Panc1 (cell line): ENCODE data around the gene ATOH7. TPM values are rescaled to one million over a fixed set of nuclear protein-coding genes. Genes with fewer than 3 reads are reported as not detected.
"Not testable (repeated sequence)": the region's sequence is repeated elsewhere in the genome, so short reads cannot be mapped to it uniquely, and the experiment has no call there.

Source experiments
- ATAC-seq: fragments of 200-7000 bp; cut with Tn5 transposase; 2 replicates; pipeline ENCODE4 v1.9.1; 2020; ENCODE audit warnings: mild to moderate bottlenecking, moderate library complexity
- BruUV-seq: library from RNA; stranded (reverse); fragments of 400-500 nt; replicated peaks from 2 replicates; lab custom pipeline; 2021; lab: Mats Ljungman, UMichigan
- CTCF ChIA-PET: fragments of 300-600 bp; sonication (Branson Sonifier 250); formaldehyde crosslinking; loops from one replicate; lab custom pipeline; 2022; ENCODE audit warnings: antibody characterized with exemption; lab: Charles Lee
- POLR2A ChIA-PET: fragments of 300-600 bp; sonication (Branson Sonifier 250); formaldehyde crosslinking; loops from one replicate; lab custom pipeline; 2022; ENCODE audit warnings: antibody characterized with exemption; lab: Charles Lee
- DNase-seq: peaks from one replicate; pipeline ENCODE4 v3.0.0-alpha.2; 2010; ENCODE audit warnings: low read depth, low spot score
- H3K27ac ChIP-seq: 2 replicates; pipeline ENCODE4 v1.5.1; 2011; ENCODE audit warnings: mild to moderate bottlenecking, low read length, inconsistent platforms
- H3K27me3 ChIP-seq: fragments of 200-500 bp; sonication (Bioruptor generic); 2 replicates; pipeline ENCODE4 v1.6.0; 2014; ENCODE audit warnings: low read length, inconsistent platforms; ENCODE audit not compliant: control insufficient read depth, insufficient read depth
- H3K36me3 ChIP-seq: fragments of 200-500 bp; sonication (Bioruptor generic); 2 replicates; pipeline ENCODE4 v1.5.1; 2014; ENCODE audit warnings: inconsistent platforms, mild to moderate bottlenecking, low read length, moderate library complexity; ENCODE audit not compliant: control insufficient read depth, insufficient read depth
- H3K4me1 ChIP-seq: 2 replicates; pipeline ENCODE4 v1.5.1; 2011; ENCODE audit warnings: inconsistent platforms, mild to moderate bottlenecking, low read length, moderate library complexity; ENCODE audit not compliant: control insufficient read depth, insufficient read depth
- H3K4me3 ChIP-seq, 2 experiments: 2 replicates each; pipeline ENCODE4 v1.5.1; 2011 to 2012; ENCODE audit warnings: low read depth in 2 of 2, low read length in 2 of 2, mild to moderate bottlenecking in 2 of 2, inconsistent platforms in 1 of 2, moderate library complexity in 1 of 2
- H3K9me3 ChIP-seq: fragments of 200-500 bp; sonication (Bioruptor generic); 2 replicates; pipeline ENCODE4 v1.5.1; 2014; ENCODE audit warnings: low read depth, mild to moderate bottlenecking, inconsistent platforms, low read length, moderate library complexity; ENCODE audit not compliant: control insufficient read depth, insufficient read depth
- SIN3A ChIP-seq: IDR thresholded peaks from 2 replicates; pipeline ENCODE4 v1.6.1; 2012; ENCODE audit warnings: low read depth, mild to moderate bottlenecking, low read length, moderate library complexity, borderline replicate concordance; ENCODE audit not compliant: insufficient read depth
- TCF7L2 ChIP-seq: IDR thresholded peaks from 2 replicates; pipeline ENCODE4 v1.6.1; 2011; ENCODE audit warnings: mild to moderate bottlenecking, low read depth, low read length, inconsistent platforms
- in situ Hi-C: cut with HindIII; loops from 2 replicates; pipeline ENCODE4 v1.10.0; 2016; ENCODE audit warnings: low sequenced_read_pairs, low pct_unique_long_range_greater_than_20kb
- intact Hi-C: fragments of 100-400 bp; cut with micrococcal nuclease; formaldehyde crosslinking; loops from one replicate; pipeline ENCODE4 v1.10.0; 2022; ENCODE audit not compliant: unreplicated experiment
- total RNA-seq: library from RNA; stranded (reverse); gene quantifications from one replicate; pipeline ENCODE4 v1.2.1, GENCODE V29; 2021; ENCODE audit not compliant: unreplicated experiment
- TF ChIP-seq, protein P1 (sequence below), 2 experiments: IDR thresholded peaks; 2 replicates each; pipeline ENCODE4 v1.6.1; 2011 to 2012; ENCODE audit warnings: low read depth in 2 of 2, control low read depth in 1 of 2, low read length in 1 of 2, mild to moderate bottlenecking in 1 of 2, moderate library complexity in 1 of 2; ENCODE audit not compliant: insufficient read depth in 1 of 2
- TF ChIP-seq, protein P2 (sequence below): fragments of 450-650 bp; IDR thresholded peaks from 2 replicates; pipeline ENCODE4 v1.5.1; 2017; ENCODE audit warnings: mild to moderate bottlenecking

Gene ATOH7
- total RNA-seq, 1 experiment from 2014 or later: 0.28 TPM

DNA sequence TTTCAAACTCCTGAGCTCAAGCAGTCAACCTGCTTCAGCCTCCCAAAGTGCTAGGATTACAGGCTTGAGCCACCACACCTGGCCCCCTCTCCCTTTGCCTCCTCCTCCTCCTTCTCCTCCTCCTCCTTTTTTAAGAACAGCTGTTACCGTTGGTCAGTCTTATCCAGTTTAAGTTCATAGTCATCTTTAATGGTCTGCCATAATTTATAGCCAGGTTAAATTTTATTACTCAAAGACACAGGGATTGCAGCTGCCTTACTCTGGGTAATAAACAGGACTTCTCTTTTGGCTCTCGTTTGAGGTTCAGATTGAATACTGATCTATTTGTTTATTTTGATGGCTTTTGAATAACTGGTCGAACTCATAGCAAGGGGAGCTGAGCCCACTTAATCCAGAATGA, 35.2 kb downstream of the ATOH7 start:
- no peaks in the 10 kb centered on the region; the same call in 1 of the 2 replicates for H3K9me3 ChIP-seq
- H3K4me3 ChIP-seq: no peak overlapping the region
- H3K4me1 ChIP-seq: no peaks in the 10 kb centered on the region
- BruUV-seq: no TSS peak
- no peak overlapping the region for H3K27ac ChIP-seq
- POLR2A ChIA-PET: no interaction called here
- intact Hi-C loops (no loop called here), in situ Hi-C loops (no loop called here)
- ATAC-seq (no peak), DNase-seq (no peak)
- CTCF ChIA-PET: interaction anchor here (0.8 to 1.0 kb wide), 2 partner anchors 16 to 341 kb away, joined by 8 to 10 read pairs; no protein-coding TSS in a partner anchor
- no peaks in the 10 kb centered on the region for H3K27me3 ChIP-seq
- TF ChIP-seq TCF7L2 (no peak), SIN3A (no peak)
- TF ChIP-seq, protein P1, sequence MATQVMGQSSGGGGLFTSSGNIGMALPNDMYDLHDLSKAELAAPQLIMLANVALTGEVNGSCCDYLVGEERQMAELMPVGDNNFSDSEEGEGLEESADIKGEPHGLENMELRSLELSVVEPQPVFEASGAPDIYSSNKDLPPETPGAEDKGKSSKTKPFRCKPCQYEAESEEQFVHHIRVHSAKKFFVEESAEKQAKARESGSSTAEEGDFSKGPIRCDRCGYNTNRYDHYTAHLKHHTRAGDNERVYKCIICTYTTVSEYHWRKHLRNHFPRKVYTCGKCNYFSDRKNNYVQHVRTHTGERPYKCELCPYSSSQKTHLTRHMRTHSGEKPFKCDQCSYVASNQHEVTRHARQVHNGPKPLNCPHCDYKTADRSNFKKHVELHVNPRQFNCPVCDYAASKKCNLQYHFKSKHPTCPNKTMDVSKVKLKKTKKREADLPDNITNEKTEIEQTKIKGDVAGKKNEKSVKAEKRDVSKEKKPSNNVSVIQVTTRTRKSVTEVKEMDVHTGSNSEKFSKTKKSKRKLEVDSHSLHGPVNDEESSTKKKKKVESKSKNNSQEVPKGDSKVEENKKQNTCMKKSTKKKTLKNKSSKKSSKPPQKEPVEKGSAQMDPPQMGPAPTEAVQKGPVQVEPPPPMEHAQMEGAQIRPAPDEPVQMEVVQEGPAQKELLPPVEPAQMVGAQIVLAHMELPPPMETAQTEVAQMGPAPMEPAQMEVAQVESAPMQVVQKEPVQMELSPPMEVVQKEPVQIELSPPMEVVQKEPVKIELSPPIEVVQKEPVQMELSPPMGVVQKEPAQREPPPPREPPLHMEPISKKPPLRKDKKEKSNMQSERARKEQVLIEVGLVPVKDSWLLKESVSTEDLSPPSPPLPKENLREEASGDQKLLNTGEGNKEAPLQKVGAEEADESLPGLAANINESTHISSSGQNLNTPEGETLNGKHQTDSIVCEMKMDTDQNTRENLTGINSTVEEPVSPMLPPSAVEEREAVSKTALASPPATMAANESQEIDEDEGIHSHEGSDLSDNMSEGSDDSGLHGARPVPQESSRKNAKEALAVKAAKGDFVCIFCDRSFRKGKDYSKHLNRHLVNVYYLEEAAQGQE (IDR thresholded peaks at IDR 0.05; ENCODE audit: insufficient read depth in 1 of 2, low read depth in 2 of 2, low read length in 1 of 2): no peak
- TF ChIP-seq, protein P2, sequence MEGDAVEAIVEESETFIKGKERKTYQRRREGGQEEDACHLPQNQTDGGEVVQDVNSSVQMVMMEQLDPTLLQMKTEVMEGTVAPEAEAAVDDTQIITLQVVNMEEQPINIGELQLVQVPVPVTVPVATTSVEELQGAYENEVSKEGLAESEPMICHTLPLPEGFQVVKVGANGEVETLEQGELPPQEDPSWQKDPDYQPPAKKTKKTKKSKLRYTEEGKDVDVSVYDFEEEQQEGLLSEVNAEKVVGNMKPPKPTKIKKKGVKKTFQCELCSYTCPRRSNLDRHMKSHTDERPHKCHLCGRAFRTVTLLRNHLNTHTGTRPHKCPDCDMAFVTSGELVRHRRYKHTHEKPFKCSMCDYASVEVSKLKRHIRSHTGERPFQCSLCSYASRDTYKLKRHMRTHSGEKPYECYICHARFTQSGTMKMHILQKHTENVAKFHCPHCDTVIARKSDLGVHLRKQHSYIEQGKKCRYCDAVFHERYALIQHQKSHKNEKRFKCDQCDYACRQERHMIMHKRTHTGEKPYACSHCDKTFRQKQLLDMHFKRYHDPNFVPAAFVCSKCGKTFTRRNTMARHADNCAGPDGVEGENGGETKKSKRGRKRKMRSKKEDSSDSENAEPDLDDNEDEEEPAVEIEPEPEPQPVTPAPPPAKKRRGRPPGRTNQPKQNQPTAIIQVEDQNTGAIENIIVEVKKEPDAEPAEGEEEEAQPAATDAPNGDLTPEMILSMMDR: no peak
- H3K36me3 ChIP-seq: peaks cover 5% of the 10 kb centered on the region; the same call in 1 of the 2 replicates

DNA sequence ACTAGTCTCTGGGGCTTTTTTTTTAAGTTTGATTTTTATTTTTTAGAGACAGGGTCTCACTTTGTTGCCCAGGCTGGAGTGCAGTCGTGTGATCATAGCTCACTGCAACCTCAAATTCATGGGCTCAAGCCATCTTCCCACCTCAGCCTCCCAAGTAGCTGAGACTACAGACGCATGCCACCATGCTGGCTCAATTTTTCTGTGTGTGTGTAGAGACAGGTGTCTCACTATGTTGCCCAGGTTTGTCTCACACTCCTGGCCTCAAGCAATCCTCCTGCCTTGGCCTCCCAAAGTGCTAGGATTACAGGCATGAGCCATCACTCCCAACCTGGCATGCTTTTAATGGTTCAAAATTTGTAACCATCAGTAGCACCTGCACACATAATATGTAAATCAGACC, 36.1 kb downstream of the ATOH7 start:
- CTCF ChIA-PET: interaction anchor here (1.0 kb wide), 1 partner anchor 17 kb away, joined by 8 read pairs; no protein-coding TSS in a partner anchor
- H3K9me3 ChIP-seq, in situ Hi-C loops, DNase-seq, H3K27ac ChIP-seq, H3K27me3 ChIP-seq, H3K4me1 ChIP-seq, ATAC-seq, intact Hi-C loops, H3K36me3 ChIP-seq, BruUV-seq, H3K4me3 ChIP-seq, POLR2A ChIA-PET: not testable (repeated sequence)

DNA sequence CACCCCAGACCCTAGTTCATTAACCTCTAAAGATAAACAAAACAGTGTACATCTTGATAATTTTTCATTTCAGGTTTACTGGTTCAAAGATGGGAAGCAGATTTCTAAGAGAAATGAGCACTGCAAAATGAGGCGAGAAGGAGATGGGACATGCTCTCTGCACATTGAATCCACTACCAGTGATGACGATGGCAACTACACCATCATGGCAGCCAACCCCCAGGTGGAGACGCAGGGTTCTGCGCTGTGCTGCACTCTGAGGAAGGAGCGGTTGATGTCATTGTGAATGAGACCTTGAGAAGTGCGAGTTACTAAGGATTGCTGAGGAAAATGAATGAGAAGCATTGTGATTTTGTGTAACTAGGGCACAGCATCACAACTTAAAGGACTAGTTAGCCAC, 37.6 kb downstream of the ATOH7 start:
- Histone ChIP-seq H3K36me3 (peaks cover 5% of the 10 kb centered on the region; the same call in 1 of the 2 replicates), H3K27ac (no peak overlapping the region), H3K27me3 (no peaks in the 10 kb centered on the region), H3K9me3 (no peaks in the 10 kb centered on the region; the same call in 1 of the 2 replicates), H3K4me3 (no peak overlapping the region), H3K4me1 (no peaks in the 10 kb centered on the region)
- DNase-seq (no peak), ATAC-seq (no peak; the same call in 1 of the 2 replicates)
- BruUV-seq: no TSS peak
- TF ChIP-seq, protein P1 (IDR thresholded peaks at IDR 0.05; ENCODE audit: insufficient read depth in 1 of 2, low read depth in 2 of 2, low read length in 1 of 2): no peak
- TF ChIP-seq, protein P2: no peak
- no peak for TF ChIP-seq SIN3A
- intact Hi-C loops (no loop called here), in situ Hi-C loops (no loop called here)
- POLR2A ChIA-PET: no interaction called here
- CTCF ChIA-PET: no interaction called here
